WTC11 (cell line): ENCODE measurements around the gene FALEC.

Source experiments
- CREB1 ChIP-seq: sonication (generic); formaldehyde crosslinking; IDR thresholded peaks from 2 replicates; pipeline ENCODE4 v1.8.0; 2023; ENCODE audit warnings: mild to moderate bottlenecking, missing genetic modification reagents
- FOXJ3 ChIP-seq: sonication (generic); formaldehyde crosslinking; IDR thresholded peaks from 2 replicates; pipeline ENCODE4 v1.9.0; 2021; ENCODE audit warnings: missing genetic modification reagents, mild to moderate bottlenecking, borderline replicate concordance
- NFYB ChIP-seq: sonication (generic); formaldehyde crosslinking; conservative IDR thresholded peaks from 2 replicates; pipeline ENCODE4 v1.8.0; 2022; ENCODE audit warnings: low read depth, missing genetic modification reagents
- NR3C1 ChIP-seq: sonication (generic); formaldehyde crosslinking; conservative IDR thresholded peaks from 2 replicates; pipeline ENCODE4 v1.8.1; 2023; ENCODE audit warnings: low read depth, mild to moderate bottlenecking, missing genetic modification reagents
- RELA ChIP-seq: sonication (generic); formaldehyde crosslinking; IDR thresholded peaks from 2 replicates; pipeline ENCODE4 v1.8.1; 2022; ENCODE audit warnings: missing genetic modification reagents, mild to moderate bottlenecking, borderline replicate concordance
- TEAD4 ChIP-seq: sonication (generic); formaldehyde crosslinking; IDR thresholded peaks from 2 replicates; pipeline ENCODE4 v1.8.0; 2022; ENCODE audit warnings: mild to moderate bottlenecking, missing genetic modification reagents
- ZNF138 ChIP-seq: sonication (generic); formaldehyde crosslinking; conservative IDR thresholded peaks from 2 replicates; pipeline ENCODE4 v1.8.1; 2022; ENCODE audit warnings: mild to moderate bottlenecking, moderate library complexity, missing genetic modification reagents
- TF ChIP-seq, protein P1 (sequence below): fragments of 200-600 bp; IDR thresholded peaks from 2 replicates; pipeline ENCODE4 v1.8.0; 2022; ENCODE audit warnings: antibody characterized with exemption
- TF ChIP-seq, protein P2 (sequence below): sonication (generic); formaldehyde crosslinking; IDR thresholded peaks from 2 replicates; pipeline ENCODE4 v1.8.1; 2022; ENCODE audit warnings: missing genetic modification reagents, borderline replicate concordance
- TF ChIP-seq, protein P3 (sequence below): sonication (generic); formaldehyde crosslinking; IDR thresholded peaks from 2 replicates; pipeline ENCODE4 v1.8.0; 2022; ENCODE audit warnings: mild to moderate bottlenecking, missing genetic modification reagents
- TF ChIP-seq, protein P4 (sequence below): sonication (generic); formaldehyde crosslinking; IDR thresholded peaks from 2 replicates; pipeline ENCODE4 v1.8.0; 2022; ENCODE audit warnings: mild to moderate bottlenecking, missing genetic modification reagents
- TF ChIP-seq, protein P5 (sequence below): sonication (generic); formaldehyde crosslinking; conservative IDR thresholded peaks from 2 replicates; pipeline ENCODE4 v1.8.1; 2022; ENCODE audit warnings: mild to moderate bottlenecking, missing genetic modification reagents
- TF ChIP-seq, protein P6 (sequence below): sonication (generic); formaldehyde crosslinking; IDR thresholded peaks from 2 replicates; pipeline ENCODE4 v1.8.1; 2022; ENCODE audit warnings: low read depth, mild to moderate bottlenecking, moderate library complexity, missing genetic modification reagents, borderline replicate concordance
- TF ChIP-seq, protein P7 (sequence below): sonication (generic); formaldehyde crosslinking; IDR thresholded peaks from 2 replicates; pipeline ENCODE4 v1.8.1; 2023; ENCODE audit warnings: mild to moderate bottlenecking, missing genetic modification reagents, moderate library complexity

DNA sequence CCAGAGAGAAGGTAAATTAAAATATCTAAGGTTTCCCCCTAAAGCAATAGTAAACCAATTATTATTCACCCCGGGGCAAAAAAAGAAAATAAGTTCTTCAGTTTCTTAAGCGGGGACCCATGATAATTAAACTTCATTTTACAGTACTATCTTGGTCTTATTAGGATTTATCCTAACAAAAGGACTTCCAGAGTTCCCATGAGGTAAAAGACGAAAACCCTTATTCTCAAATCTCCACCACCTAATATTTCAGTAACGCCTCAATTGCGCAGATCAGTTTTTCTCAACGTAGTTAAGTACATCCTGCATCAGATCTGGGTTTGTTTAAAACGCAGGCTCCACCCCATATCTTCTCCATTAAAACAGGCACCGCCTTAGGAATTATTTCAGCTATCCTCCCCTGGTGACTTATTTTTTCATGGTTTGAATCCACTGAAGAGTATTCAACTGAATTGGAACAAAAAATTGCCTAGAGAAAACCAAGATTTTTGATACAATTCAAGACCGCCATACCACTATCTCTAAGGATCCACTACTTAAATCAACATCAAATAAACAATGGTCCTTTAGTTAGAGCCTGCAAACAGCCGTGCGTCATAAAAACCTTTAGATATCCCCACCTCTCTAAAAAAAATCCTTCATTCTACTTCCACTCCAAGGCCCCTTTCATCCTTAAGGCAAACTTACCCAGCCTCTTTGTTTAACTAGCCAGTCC lies 62.2 kb downstream of the FALEC start:
- TF ChIP-seq, protein P1, sequence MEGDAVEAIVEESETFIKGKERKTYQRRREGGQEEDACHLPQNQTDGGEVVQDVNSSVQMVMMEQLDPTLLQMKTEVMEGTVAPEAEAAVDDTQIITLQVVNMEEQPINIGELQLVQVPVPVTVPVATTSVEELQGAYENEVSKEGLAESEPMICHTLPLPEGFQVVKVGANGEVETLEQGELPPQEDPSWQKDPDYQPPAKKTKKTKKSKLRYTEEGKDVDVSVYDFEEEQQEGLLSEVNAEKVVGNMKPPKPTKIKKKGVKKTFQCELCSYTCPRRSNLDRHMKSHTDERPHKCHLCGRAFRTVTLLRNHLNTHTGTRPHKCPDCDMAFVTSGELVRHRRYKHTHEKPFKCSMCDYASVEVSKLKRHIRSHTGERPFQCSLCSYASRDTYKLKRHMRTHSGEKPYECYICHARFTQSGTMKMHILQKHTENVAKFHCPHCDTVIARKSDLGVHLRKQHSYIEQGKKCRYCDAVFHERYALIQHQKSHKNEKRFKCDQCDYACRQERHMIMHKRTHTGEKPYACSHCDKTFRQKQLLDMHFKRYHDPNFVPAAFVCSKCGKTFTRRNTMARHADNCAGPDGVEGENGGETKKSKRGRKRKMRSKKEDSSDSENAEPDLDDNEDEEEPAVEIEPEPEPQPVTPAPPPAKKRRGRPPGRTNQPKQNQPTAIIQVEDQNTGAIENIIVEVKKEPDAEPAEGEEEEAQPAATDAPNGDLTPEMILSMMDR: no peak
- TF ChIP-seq, protein P2, sequence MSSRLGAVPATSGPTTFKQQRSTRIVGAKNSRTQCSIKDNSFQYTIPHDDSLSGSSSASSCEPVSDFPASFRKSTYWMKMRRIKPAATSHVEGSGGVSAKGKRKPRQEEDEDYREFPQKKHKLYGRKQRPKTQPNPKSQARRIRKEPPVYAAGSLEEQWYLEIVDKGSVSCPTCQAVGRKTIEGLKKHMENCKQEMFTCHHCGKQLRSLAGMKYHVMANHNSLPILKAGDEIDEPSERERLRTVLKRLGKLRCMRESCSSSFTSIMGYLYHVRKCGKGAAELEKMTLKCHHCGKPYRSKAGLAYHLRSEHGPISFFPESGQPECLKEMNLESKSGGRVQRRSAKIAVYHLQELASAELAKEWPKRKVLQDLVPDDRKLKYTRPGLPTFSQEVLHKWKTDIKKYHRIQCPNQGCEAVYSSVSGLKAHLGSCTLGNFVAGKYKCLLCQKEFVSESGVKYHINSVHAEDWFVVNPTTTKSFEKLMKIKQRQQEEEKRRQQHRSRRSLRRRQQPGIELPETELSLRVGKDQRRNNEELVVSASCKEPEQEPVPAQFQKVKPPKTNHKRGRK (CRISPR knock-in tag): no peak
- TF ChIP-seq ZNF138 (CRISPR knock-in tag) (no peak), NFYB (no peak), RELA (CRISPR knock-in tag) (no peak), TEAD4 (no peak), FOXJ3 (CRISPR knock-in tag) (no peak), NR3C1 (no peak), CREB1 (CRISPR knock-in tag) (no peak)
- TF ChIP-seq, protein P3, sequence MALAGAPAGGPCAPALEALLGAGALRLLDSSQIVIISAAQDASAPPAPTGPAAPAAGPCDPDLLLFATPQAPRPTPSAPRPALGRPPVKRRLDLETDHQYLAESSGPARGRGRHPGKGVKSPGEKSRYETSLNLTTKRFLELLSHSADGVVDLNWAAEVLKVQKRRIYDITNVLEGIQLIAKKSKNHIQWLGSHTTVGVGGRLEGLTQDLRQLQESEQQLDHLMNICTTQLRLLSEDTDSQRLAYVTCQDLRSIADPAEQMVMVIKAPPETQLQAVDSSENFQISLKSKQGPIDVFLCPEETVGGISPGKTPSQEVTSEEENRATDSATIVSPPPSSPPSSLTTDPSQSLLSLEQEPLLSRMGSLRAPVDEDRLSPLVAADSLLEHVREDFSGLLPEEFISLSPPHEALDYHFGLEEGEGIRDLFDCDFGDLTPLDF: no peak
- TF ChIP-seq, protein P4, sequence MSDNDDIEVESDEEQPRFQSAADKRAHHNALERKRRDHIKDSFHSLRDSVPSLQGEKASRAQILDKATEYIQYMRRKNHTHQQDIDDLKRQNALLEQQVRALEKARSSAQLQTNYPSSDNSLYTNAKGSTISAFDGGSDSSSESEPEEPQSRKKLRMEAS: no peak
- TF ChIP-seq, protein P5, sequence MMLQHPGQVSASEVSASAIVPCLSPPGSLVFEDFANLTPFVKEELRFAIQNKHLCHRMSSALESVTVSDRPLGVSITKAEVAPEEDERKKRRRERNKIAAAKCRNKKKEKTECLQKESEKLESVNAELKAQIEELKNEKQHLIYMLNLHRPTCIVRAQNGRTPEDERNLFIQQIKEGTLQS (CRISPR knock-in tag): no peak
- TF ChIP-seq, protein P6, sequence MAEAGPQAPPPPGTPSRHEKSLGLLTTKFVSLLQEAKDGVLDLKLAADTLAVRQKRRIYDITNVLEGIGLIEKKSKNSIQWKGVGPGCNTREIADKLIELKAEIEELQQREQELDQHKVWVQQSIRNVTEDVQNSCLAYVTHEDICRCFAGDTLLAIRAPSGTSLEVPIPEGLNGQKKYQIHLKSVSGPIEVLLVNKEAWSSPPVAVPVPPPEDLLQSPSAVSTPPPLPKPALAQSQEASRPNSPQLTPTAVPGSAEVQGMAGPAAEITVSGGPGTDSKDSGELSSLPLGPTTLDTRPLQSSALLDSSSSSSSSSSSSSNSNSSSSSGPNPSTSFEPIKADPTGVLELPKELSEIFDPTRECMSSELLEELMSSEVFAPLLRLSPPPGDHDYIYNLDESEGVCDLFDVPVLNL (CRISPR knock-in tag): no peak
- TF ChIP-seq, protein P7, sequence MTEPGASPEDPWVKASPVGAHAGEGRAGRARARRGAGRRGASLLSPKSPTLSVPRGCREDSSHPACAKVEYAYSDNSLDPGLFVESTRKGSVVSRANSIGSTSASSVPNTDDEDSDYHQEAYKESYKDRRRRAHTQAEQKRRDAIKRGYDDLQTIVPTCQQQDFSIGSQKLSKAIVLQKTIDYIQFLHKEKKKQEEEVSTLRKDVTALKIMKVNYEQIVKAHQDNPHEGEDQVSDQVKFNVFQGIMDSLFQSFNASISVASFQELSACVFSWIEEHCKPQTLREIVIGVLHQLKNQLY: no peak
